ENCODE data around the gene RPS8.

- TF ChIP-seq CTCF (IDR thresholded peaks at IDR 0.05; ENCODE audit: control extremely low read depth in 1 of 3, insufficient read depth in 1 of 3, low read depth in 1 of 3, low read length in 3 of 3) = no peak
- TF ChIP-seq POLR2AphosphoS5 (IDR thresholded peaks at IDR 0.05; ENCODE audit: low read depth, low read length) = no peak
- TF ChIP-seq POU5F1 (IDR thresholded peaks at IDR 0.05; ENCODE audit: low read depth, low read length) = no peak
Measured at GRCh38 chr1:44790968-44791801, 15.8 kb downstream of the RPS8 start.
